ENCODE results near the gene FTO.

FTO gene

DNA sequence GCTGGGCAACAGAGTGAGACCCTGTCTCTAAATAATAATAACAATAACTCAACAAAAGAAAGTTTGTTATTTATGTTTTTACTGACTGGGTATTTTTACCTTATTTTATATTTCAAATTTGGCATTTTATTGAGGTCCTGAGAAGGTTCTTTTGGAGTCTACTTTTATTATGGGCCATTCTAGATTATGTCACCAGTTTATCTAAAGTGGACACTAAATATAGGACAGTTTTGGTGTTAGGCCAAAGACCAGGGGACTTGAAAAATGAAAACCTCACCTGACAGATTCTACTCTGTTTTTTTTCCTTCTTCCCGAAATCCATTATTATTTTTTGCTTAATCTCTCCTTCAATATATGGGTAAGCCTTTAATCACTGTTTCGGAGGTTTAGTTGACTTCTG is 8.1 kb downstream of the FTO start:
- no peak for DNase-seq

GRCh38 chr16:53713403-53714204 is 9.6 kb downstream of the FTO start:
- no peak for DNase-seq

GRCh38 chr16:53714205-53715022 is 10.5 kb downstream of the FTO start:
- DNase-seq, result no peak

GRCh38 chr16:53715023-53715384 is 11.0 kb downstream of the FTO start:
- no peak for DNase-seq

DNA sequence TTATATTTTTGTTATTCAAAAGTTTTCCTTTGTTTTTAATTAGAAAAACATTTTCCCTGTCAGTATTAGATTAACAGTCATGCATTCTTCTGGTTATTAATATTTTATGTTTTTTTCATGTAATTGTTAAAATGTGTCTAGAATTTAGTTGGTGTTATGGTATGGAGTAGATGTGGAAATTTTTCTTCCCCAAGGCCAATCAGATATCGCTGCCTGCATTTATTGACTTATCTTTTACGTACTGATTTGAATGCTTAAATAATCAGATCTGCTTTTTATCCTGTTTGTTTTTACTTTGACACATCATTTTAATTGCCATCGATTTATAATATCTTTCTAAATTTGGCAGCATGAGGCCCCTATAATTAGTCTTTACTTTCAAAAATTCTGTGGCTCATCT is 13.6 kb downstream of the FTO start:
- no peak for DNase-seq

DNA sequence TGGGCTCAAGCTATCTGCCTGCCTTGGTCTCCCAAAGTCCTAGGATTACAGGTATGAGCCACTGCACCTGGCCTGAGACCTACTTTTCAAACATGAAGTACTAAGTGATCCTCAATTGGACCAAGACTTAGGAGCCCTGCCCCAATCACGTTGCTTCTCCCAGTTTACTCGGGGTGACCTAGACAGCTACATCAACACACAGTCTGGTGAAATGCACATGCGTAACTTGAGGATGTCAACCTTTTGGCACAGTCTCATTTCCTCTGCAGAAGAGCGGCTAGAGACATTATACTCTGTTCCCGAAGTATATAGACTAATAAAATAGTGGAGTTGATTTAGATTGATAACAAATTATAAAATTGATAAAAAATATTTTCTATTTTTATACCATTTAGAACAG is 17.1 kb downstream of the FTO start:
- no peak for DNase-seq

GRCh38 chr16:53726625-53727024 is 22.7 kb downstream of the FTO start:
- DNase-seq, result no peak

DNA sequence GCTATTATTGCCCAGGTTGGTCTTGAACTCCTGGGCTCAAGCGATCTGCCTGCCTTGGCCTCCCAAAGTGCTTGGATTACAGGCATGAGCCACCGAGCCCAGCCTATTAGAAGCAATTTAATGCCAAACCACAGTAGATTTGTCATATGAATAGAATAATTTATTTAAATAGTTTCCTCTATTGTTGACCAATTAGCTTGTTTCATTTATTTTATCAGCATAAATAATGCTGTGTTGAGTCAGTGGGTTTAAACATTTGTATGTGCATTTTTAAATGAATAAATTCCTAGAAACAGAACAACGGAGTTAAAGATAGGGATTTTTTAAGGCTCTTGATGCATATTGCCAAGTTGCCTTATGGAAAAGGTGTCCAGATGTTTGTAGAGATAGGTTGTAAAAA is 26.7 kb downstream of the FTO start:
- no peak for DNase-seq

DNA sequence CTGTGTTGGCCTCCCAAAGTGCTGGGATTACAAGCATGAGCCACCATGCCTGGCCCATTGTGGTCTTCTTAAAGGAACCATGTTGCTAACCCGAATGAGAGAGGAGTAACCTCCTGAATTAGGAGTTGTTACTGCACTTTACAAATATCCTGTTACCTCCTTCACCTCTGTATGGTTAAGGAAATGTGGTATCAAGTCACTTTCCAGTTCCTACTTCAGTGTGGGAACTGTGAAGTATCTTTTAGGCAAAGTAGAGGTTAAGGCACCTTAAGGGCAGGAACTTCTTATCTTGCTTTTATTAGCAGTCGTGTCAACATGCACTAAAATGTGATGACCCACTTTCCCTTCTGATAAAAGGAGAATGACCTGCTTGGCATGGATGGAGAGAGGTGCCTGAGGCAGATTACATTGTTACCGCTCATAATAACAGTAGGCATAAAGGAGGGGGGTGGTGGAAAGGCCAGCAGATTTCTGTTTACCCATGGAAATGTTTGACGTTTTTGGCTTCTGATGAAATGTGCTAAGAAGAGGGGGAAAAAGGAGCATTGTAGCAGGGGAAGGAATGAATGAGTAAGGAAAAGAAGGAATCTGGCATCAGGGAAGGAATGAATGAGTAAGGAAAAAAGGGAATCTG is 28.5 kb downstream of the FTO start:
- DNase-seq, result no peak

- DNase-seq, result no peak
These were observed 31.0 kb downstream of the FTO start for GRCh38 chr16:53734908-53735307.

GRCh38 chr16:53736297-53736696 is 32.3 kb downstream of the FTO start:
- DNase-seq, result no peak

DNA sequence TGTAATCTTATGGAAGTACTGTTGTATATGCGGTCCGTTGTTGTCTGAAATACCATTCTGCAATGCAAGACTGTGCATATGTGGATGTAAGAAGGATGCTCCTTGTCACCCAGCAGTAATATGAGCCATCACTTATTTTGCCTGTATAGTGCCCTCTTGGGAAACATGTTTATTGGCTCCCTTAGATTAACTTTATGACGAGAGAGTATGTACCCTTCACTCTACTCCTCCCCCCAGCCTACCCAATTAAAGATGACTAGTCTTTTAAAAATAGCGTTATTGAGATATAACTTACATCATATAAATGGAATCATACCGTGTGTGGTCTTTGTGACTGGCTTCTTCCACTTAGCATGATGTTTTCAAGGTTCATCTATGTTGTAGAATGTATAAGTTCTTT is 33.6 kb downstream of the FTO start:
- DNase-seq, result no peak

- DNase-seq, result no peak
These were observed 36.5 kb downstream of the FTO start for GRCh38 chr16:53740476-53740875.

GRCh38 chr16:53740933-53741531 is 37.1 kb downstream of the FTO start:
- DNase-seq, result no peak

DNA sequence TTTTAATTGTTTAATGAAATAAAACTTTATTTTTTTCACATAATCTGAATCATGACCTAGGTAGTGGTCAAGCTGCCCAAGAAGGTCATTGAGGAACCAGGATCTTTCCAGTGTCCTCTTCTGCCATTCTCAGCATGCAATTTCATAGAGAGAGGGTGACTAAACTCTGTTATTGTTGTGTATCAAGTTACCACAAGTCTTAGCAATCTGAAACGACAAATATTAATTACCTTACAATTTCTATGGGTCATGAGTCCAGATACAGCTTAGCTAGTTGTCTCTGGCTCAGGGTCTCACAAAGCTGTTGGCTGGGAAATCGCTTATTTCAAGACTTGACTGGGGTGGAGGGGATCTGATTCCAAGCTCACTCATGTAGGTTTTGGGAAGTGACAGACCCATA is 37.6 kb downstream of the FTO start:
- no peak for DNase-seq

- no peak for DNase-seq
These were observed 39.2 kb downstream of the FTO start for GRCh38 chr16:53743149-53743566.

DNA sequence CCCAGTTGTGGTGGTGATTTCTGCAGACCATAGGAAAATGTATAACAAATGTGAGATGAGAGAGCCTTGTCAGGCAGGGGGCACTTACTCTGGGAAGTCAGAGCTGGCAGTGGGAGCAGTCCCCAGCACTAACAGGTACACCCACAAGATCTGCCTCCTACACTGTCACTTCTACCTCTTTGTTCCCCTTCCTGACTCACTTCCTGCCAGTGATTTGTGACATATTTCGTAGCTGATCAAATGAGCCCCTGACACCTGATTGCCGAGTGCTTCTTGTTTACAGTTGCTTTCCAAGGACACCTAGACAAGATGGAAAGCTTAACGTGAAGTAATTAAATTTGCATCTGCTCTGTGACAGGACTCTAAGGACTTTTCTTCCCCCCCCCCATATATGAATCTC is 40.5 kb downstream of the FTO start:
- DNase-seq, result peak; percentile 8

GRCh38 chr16:53745086-53745485 is 41.1 kb downstream of the FTO start:
- no peak for DNase-seq

DNA sequence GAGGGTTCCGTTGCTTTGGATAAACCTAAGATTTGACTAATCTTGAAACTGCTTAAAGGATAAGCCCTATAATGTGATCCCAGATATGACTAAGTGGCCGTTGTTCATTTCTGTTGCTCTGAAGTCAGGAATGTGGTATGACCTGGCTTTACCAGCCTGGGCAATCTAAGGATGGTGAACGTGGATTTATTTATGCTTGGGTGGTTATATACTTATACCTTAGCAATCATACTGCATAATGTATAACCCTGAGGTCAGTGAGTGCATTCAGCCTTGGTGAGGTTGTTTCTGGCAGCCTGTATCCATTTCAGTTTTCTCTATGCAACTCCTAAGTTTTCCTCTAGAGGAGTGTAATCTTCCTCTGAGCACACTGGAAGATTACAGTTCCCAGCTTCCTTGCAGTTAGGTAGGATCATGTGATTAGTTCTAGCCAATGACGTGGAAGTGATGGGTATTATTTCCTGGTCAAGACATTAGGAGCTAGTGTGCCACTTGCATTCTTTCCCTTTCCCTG is 41.9 kb downstream of the FTO start:
- no peak for DNase-seq

- no peak for DNase-seq
These were observed 48.6 kb downstream of the FTO start for GRCh38 chr16:53752560-53752959.

GRCh38 chr16:53753431-53753830 is 49.5 kb downstream of the FTO start:
- DNase-seq, result no peak

- DNase-seq, result no peak
These were observed 51.3 kb downstream of the FTO start for GRCh38 chr16:53755026-53755910.
